HepG2 (cell line): ENCODE data around the gene SMNDC1. TPM values are rescaled to one million over a fixed set of nuclear protein-coding genes. Genes with fewer than 3 reads are reported as not detected.

Experiments used
- ARNT ChIP-seq: fragments of 450-650 bp; IDR thresholded peaks from 2 replicates; pipeline ENCODE4 v1.6.1; 2017
- HMG20B ChIP-seq: conservative IDR thresholded peaks from 2 replicates; pipeline ENCODE4 v1.6.1; 2016; ENCODE audit warnings: missing genetic modification reagents, missing compliant biosample characterization
- NR2C2 ChIP-seq: sonication (generic); formaldehyde crosslinking; IDR thresholded peaks from 2 replicates; pipeline ENCODE4 v1.4.0; 2020; ENCODE audit warnings: missing genetic modification reagents, mild to moderate bottlenecking, moderate library complexity, borderline replicate concordance
- PITX1 ChIP-seq: sonication (generic); formaldehyde crosslinking; IDR thresholded peaks from 2 replicates; pipeline ENCODE4 v1.5.1; 2020; ENCODE audit warnings: mild to moderate bottlenecking, missing genetic modification reagents
- PPARG ChIP-seq: conservative IDR thresholded peaks from 2 replicates; pipeline ENCODE4 v1.6.1; 2016; ENCODE audit warnings: missing biosample characterization, missing genetic modification reagents
- RERE ChIP-seq: IDR thresholded peaks from 2 replicates; pipeline ENCODE4 v1.6.1; 2016; ENCODE audit warnings: low read depth, missing genetic modification reagents, missing compliant biosample characterization
- SMARCE1 ChIP-seq: fragments of 450-650 bp; IDR thresholded peaks from 2 replicates; pipeline ENCODE4 v1.6.1; 2017; ENCODE audit warnings: borderline replicate concordance
- ZKSCAN8 ChIP-seq: IDR thresholded peaks from 2 replicates; pipeline ENCODE4 v1.6.1; 2016; ENCODE audit warnings: borderline replicate concordance, missing genetic modification reagents, missing compliant biosample characterization
- ZNF629 ChIP-seq: sonication (generic); formaldehyde crosslinking; conservative IDR thresholded peaks from 2 replicates; pipeline ENCODE4 v1.5.0; 2020; ENCODE audit warnings: missing genetic modification reagents
- ZNF891 ChIP-seq: sonication (generic); formaldehyde crosslinking; IDR thresholded peaks from 2 replicates; pipeline ENCODE4 v1.5.0; 2020; ENCODE audit warnings: mild to moderate bottlenecking, missing genetic modification reagents
- polyA plus RNA-seq, 8 experiments: library from polyadenylated mRNA; depleted of rRNA in 3 of 8; stranded (reverse) in 7 of 8; unstranded in 1 of 8; fragments of >200 nt; fragmentation: Illumina TruSeq in 4 of 8; extraction: Trizol in 4 of 8; gene quantifications; 2 replicates each; pipeline versions ENCODE4 v1.2.1 to v1.2.3, GENCODE V29; 2011 to 2016; ENCODE audit warnings: low read depth in 4 of 8, missing spikeins in 1 of 8, mixed read lengths in 1 of 8; ENCODE audit not compliant: insufficient read depth in 1 of 8
- total RNA-seq, 5 experiments: library from RNA; depleted of rRNA; stranded (reverse); fragments of >200 nt; fragmentation: Illumina TruSeq; extraction: Trizol; gene quantifications; 2 replicates each; pipeline ENCODE4 v1.2.3, GENCODE V29; 2016; ENCODE audit warnings: low read depth in 1 of 5
- TF ChIP-seq, protein P1 (sequence below): IDR thresholded peaks from 2 replicates; pipeline ENCODE4 v1.6.1; 2016; ENCODE audit warnings: mild to moderate bottlenecking, missing biosample characterization, missing genetic modification reagents

The SMNDC1 gene
- total and polyA plus RNA-seq, 2 of the 13 experiments (the other 11 are each of a cell fraction or from before 2014, with no cell fraction given): 7.8 to 8.9 TPM

GRCh38 chr10:110349386-110349785 is 44.7 kb upstream of the SMNDC1 start (continued):
- TF ChIP-seq RERE (CRISPR knock-in tag) (no peak), ARNT (no peak), ZKSCAN8 (CRISPR knock-in tag) (no peak), SMARCE1 (no peak), NR2C2 (CRISPR knock-in tag) (no peak), ZNF891 (no peak), PPARG (CRISPR knock-in tag) (no peak), HMG20B (CRISPR knock-in tag) (no peak), PITX1 (CRISPR knock-in tag) (no peak), ZNF629 (no peak)
- TF ChIP-seq, protein P1, sequence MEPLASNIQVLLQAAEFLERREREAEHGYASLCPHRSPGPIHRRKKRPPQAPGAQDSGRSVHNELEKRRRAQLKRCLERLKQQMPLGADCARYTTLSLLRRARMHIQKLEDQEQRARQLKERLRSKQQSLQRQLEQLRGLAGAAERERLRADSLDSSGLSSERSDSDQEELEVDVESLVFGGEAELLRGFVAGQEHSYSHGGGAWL (CRISPR knock-in tag): no peak
